ENCODE measurements around the gene SPC25.

DNA sequence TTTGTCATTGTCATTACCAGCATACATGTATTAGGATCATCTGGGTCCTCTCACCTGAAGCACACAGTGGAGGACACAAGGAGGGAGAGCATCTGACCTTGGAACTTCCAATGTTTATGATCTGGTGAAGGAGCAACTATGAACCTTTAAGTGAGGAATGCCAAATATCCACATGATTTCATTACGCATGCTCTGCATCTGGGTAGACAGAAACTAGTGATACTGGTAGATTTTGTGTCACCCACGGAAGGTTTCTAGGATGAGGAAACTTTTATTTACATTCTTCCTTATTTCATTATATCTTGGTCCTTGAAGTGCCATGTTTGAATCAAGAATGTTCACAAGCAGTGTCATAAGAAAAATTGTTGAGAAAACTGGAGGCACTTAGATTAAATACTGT, 32.1 kb downstream of the SPC25 start:
- TF ChIP-seq, protein P1, sequence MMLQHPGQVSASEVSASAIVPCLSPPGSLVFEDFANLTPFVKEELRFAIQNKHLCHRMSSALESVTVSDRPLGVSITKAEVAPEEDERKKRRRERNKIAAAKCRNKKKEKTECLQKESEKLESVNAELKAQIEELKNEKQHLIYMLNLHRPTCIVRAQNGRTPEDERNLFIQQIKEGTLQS (CRISPR knock-in tag; conservative IDR thresholded peaks at IDR 0.05), result no peak
- TF ChIP-seq CREM (CRISPR knock-in tag; IDR thresholded peaks at IDR 0.05), result no peak
- TF ChIP-seq, protein P2, sequence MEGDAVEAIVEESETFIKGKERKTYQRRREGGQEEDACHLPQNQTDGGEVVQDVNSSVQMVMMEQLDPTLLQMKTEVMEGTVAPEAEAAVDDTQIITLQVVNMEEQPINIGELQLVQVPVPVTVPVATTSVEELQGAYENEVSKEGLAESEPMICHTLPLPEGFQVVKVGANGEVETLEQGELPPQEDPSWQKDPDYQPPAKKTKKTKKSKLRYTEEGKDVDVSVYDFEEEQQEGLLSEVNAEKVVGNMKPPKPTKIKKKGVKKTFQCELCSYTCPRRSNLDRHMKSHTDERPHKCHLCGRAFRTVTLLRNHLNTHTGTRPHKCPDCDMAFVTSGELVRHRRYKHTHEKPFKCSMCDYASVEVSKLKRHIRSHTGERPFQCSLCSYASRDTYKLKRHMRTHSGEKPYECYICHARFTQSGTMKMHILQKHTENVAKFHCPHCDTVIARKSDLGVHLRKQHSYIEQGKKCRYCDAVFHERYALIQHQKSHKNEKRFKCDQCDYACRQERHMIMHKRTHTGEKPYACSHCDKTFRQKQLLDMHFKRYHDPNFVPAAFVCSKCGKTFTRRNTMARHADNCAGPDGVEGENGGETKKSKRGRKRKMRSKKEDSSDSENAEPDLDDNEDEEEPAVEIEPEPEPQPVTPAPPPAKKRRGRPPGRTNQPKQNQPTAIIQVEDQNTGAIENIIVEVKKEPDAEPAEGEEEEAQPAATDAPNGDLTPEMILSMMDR (IDR thresholded peaks at IDR 0.05), result no peak
- TF ChIP-seq, protein P3, sequence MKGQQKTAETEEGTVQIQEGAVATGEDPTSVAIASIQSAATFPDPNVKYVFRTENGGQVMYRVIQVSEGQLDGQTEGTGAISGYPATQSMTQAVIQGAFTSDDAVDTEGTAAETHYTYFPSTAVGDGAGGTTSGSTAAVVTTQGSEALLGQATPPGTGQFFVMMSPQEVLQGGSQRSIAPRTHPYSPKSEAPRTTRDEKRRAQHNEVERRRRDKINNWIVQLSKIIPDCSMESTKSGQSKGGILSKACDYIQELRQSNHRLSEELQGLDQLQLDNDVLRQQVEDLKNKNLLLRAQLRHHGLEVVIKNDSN (CRISPR knock-in tag; IDR thresholded peaks at IDR 0.05), result no peak
- TF ChIP-seq, protein P4, sequence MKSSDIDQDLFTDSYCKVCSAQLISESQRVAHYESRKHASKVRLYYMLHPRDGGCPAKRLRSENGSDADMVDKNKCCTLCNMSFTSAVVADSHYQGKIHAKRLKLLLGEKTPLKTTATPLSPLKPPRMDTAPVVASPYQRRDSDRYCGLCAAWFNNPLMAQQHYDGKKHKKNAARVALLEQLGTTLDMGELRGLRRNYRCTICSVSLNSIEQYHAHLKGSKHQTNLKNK (CRISPR knock-in tag; IDR thresholded peaks at IDR 0.05), result no peak
- TF ChIP-seq, protein P5, sequence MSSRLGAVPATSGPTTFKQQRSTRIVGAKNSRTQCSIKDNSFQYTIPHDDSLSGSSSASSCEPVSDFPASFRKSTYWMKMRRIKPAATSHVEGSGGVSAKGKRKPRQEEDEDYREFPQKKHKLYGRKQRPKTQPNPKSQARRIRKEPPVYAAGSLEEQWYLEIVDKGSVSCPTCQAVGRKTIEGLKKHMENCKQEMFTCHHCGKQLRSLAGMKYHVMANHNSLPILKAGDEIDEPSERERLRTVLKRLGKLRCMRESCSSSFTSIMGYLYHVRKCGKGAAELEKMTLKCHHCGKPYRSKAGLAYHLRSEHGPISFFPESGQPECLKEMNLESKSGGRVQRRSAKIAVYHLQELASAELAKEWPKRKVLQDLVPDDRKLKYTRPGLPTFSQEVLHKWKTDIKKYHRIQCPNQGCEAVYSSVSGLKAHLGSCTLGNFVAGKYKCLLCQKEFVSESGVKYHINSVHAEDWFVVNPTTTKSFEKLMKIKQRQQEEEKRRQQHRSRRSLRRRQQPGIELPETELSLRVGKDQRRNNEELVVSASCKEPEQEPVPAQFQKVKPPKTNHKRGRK (CRISPR knock-in tag; IDR thresholded peaks at IDR 0.05; ENCODE audit: borderline replicate concordance), result no peak
